SK-N-SH treated with all-trans-retinoic acid at 6 μM for 48 hours (cell line): Measurements from ENCODE around the gene SPOCD1.

ENCODE experiments used
- BACH2 ChIP-seq: fragments of 250-450 bp; sonication (Bioruptor Pico); IDR thresholded peaks from 2 replicates; pipeline ENCODE4 v1.9.0; 2021; ENCODE audit warnings: mild to moderate bottlenecking, borderline replicate concordance
- CREB5 ChIP-seq: fragments of 250-450 bp; sonication (Bioruptor Pico); IDR thresholded peaks from 2 replicates; pipeline ENCODE4 v1.5.1; 2020; ENCODE audit warnings: low read depth, mild to moderate bottlenecking, moderate library complexity
- GLIS3 ChIP-seq: fragments of 250-450 bp; sonication (Bioruptor Pico); IDR thresholded peaks from 2 replicates; pipeline ENCODE4 v1.5.0; 2020; ENCODE audit warnings: mild to moderate bottlenecking, moderate library complexity
- OSR1 ChIP-seq: fragments of 250-450 bp; sonication (Bioruptor Pico); IDR thresholded peaks from 2 replicates; pipeline ENCODE4 v1.8.0; 2022; ENCODE audit warnings: moderate library complexity, mild to moderate bottlenecking, inconsistent platforms
- PATZ1 ChIP-seq: fragments of 250-450 bp; sonication (Bioruptor Pico); IDR thresholded peaks from 2 replicates; pipeline ENCODE4 v1.8.0; 2020; ENCODE audit warnings: mild to moderate bottlenecking, moderate library complexity, borderline replicate concordance
- PPARA ChIP-seq: fragments of 250-450 bp; sonication (Bioruptor Pico); IDR thresholded peaks from 2 replicates; pipeline ENCODE4 v1.5.0; 2020; ENCODE audit warnings: mild to moderate bottlenecking, borderline replicate concordance
- RARB ChIP-seq: fragments of 250-450 bp; sonication (Bioruptor Pico); IDR thresholded peaks from 2 replicates; pipeline ENCODE4 v1.8.0; 2021; ENCODE audit warnings: mild to moderate bottlenecking, moderate library complexity
- SNAI2 ChIP-seq: fragments of 250-450 bp; sonication (Bioruptor Pico); IDR thresholded peaks from 2 replicates; pipeline ENCODE4 v1.5.0; 2020; ENCODE audit warnings: mild to moderate bottlenecking, moderate library complexity
- TCF4 ChIP-seq: fragments of 250-450 bp; sonication (Bioruptor Pico); IDR thresholded peaks from 2 replicates; pipeline ENCODE4 v1.8.0; 2021; ENCODE audit warnings: mild to moderate bottlenecking, moderate library complexity, borderline replicate concordance
- TOX ChIP-seq: fragments of 250-450 bp; sonication (Bioruptor Pico); IDR thresholded peaks from 2 replicates; pipeline ENCODE4 v1.8.0; 2021; ENCODE audit warnings: mild to moderate bottlenecking, moderate library complexity, borderline replicate concordance
- ZC3H10 ChIP-seq: fragments of 250-450 bp; sonication (Bioruptor Pico); IDR thresholded peaks from 2 replicates; pipeline ENCODE4 v1.5.1; 2021; ENCODE audit warnings: mild to moderate bottlenecking, moderate library complexity
- ZFP3 ChIP-seq: fragments of 250-450 bp; sonication (Bioruptor Pico); IDR thresholded peaks from 2 replicates; pipeline ENCODE4 v1.5.0; 2020; ENCODE audit warnings: mild to moderate bottlenecking, moderate library complexity
- ZNF565 ChIP-seq: fragments of 450-650 bp; formaldehyde crosslinking; conservative IDR thresholded peaks from 2 replicates; pipeline ENCODE4 v1.5.0; 2020; ENCODE audit warnings: low read depth, mild to moderate bottlenecking, moderate library complexity

GRCh38 chr1:31843506-31843905, 27.7 kb upstream of the SPOCD1 start:
- TF ChIP-seq TOX (CRISPR knock-in tag): no peak
- no peak for TF ChIP-seq RARB (CRISPR knock-in tag)
- TF ChIP-seq PPARA: no peak
- no peak for TF ChIP-seq ZC3H10 (CRISPR knock-in tag)
- TF ChIP-seq CREB5 (CRISPR knock-in tag): no peak
- no peak for TF ChIP-seq OSR1 (CRISPR knock-in tag)
- no peak for TF ChIP-seq SNAI2 (CRISPR knock-in tag)
- TF ChIP-seq ZFP3 (CRISPR knock-in tag): no peak
- TF ChIP-seq ZNF565 (CRISPR knock-in tag): no peak
- no peak for TF ChIP-seq BACH2
- TF ChIP-seq TCF4 (CRISPR knock-in tag): no peak
- TF ChIP-seq GLIS3 (CRISPR knock-in tag): no peak
- no peak for TF ChIP-seq PATZ1 (CRISPR knock-in tag)
